Endothelial cell of umbilical vein (primary cell): ENCODE results near the gene ZNF132. TPM values are rescaled to one million over a fixed set of nuclear protein-coding genes. Genes with fewer than 3 reads are reported as not detected.

Experiments used
- BruUV-seq: library from RNA; stranded (reverse); fragments of 400-500 nt; replicated peaks from 2 replicates; lab custom pipeline; 2021; lab: Mats Ljungman, UMichigan
- CTCF ChIA-PET: fragments of 300-600, 350-600 bp; sonication (Branson Sonifier 250); formaldehyde crosslinking; loops from one replicate; lab custom pipeline; 2021; ENCODE audit warnings: antibody characterized with exemption, inconsistent platforms; lab: Charles Lee
- POLR2A ChIA-PET: fragments of 300-600, 350-600 bp; sonication (Branson Sonifier 250); formaldehyde crosslinking; loops from one replicate; lab custom pipeline; 2021; ENCODE audit warnings: antibody characterized with exemption, inconsistent platforms; lab: Charles Lee
- DNase-seq: peaks from one replicate; pipeline ENCODE4 v3.0.0-alpha.2; 2011; ENCODE audit warnings: low read depth, low spot score
- FAIRE-seq: peaks from 2 replicates; lab custom pipeline; 2011; peaks lifted over from hg19 to GRCh38; lab: Jason Lieb, UNC
- H2AFZ ChIP-seq: 2 replicates; pipeline ENCODE4 v1.6.0; 2012; ENCODE audit warnings: low read depth, low read length, control low read depth, inconsistent platforms
- H3K27ac ChIP-seq: 2 replicates; pipeline ENCODE4 v1.5.1; 2011; ENCODE audit warnings: low read depth, mild to moderate bottlenecking, control low read depth, low read length, moderate library complexity; ENCODE audit not compliant: insufficient read depth
- H3K27me3 ChIP-seq, 2 experiments: 2 replicates each; pipeline versions ENCODE4 v1.6.0 to v1.6.1; 2011; ENCODE audit warnings: low read length in 2 of 2, mixed read lengths in 1 of 2; ENCODE audit not compliant: control insufficient read depth in 2 of 2, insufficient read depth in 2 of 2
- H3K36me3 ChIP-seq, 2 experiments: 2 replicates in 1 of 2; 3 replicates in 1 of 2; pipeline ENCODE4 v1.5.1; 2011; ENCODE audit warnings: low read length in 2 of 2, mild to moderate bottlenecking in 1 of 2, moderate library complexity in 1 of 2; ENCODE audit not compliant: control insufficient read depth in 2 of 2, insufficient read depth in 2 of 2; ENCODE audit errors: extremely low read depth in 1 of 2
- H3K4me1 ChIP-seq: 3 replicates; pipeline ENCODE4 v1.5.1; 2011; ENCODE audit warnings: mild to moderate bottlenecking, low read length; ENCODE audit not compliant: control insufficient read depth, insufficient read depth; ENCODE audit errors: extremely low read depth
- H3K4me2 ChIP-seq: 2 replicates; pipeline ENCODE4 v1.6.1; 2011; ENCODE audit warnings: low read length, control low read depth, mixed read lengths; ENCODE audit not compliant: insufficient read depth
- H3K4me3 ChIP-seq, 3 experiments: fragments of 200-600 bp in 1 of 3; sonication (generic), shearing (Covaris generic) in 1 of 3; replicated peaks in 1 of 3; 2 replicates each; pipeline ENCODE4 v1.5.1; 2011 to 2016; ENCODE audit warnings: control low read depth in 3 of 3, low read length in 3 of 3, mild to moderate bottlenecking in 2 of 3, inconsistent platforms in 1 of 3, low read depth in 1 of 3, moderate library complexity in 1 of 3; ENCODE audit not compliant: insufficient read depth in 1 of 3
- H3K79me2 ChIP-seq: 2 replicates; pipeline ENCODE4 v1.6.0; 2012; ENCODE audit warnings: low read length, inconsistent platforms; ENCODE audit not compliant: control insufficient read depth, insufficient read depth
- H3K9ac ChIP-seq: replicated peaks from 2 replicates; pipeline ENCODE3; 2011; ENCODE audit warnings: low read length, control low read depth; ENCODE audit not compliant: insufficient read depth; ENCODE audit errors: extremely low read depth
- H3K9me1 ChIP-seq: replicated peaks from 3 replicates; pipeline ENCODE4 v1.6.0; 2011; ENCODE audit warnings: mild to moderate bottlenecking, low read length; ENCODE audit not compliant: control insufficient read depth, insufficient read depth; ENCODE audit errors: extremely low read depth
- H3K9me3 ChIP-seq: replicated peaks from 2 replicates; pipeline ENCODE4 v1.5.1; 2012; ENCODE audit warnings: low read length, inconsistent platforms; ENCODE audit not compliant: control insufficient read depth, insufficient read depth
- H4K20me1 ChIP-seq: replicated peaks from 2 replicates; pipeline ENCODE3; 2011; ENCODE audit warnings: mild to moderate bottlenecking, low read length; ENCODE audit not compliant: control insufficient read depth, insufficient read depth; ENCODE audit errors: extremely low read depth
- EZH2 ChIP-seq: IDR thresholded peaks from 2 replicates; pipeline ENCODE4 v1.6.1; 2012; ENCODE audit warnings: borderline replicate concordance, low read depth, mild to moderate bottlenecking, moderate library complexity, low read length, inconsistent platforms; ENCODE audit not compliant: severe bottlenecking
- FOS ChIP-seq: IDR thresholded peaks from 2 replicates; pipeline ENCODE4 v1.6.1; 2011; ENCODE audit warnings: mild to moderate bottlenecking, low read length, moderate library complexity, borderline replicate concordance; ENCODE audit not compliant: insufficient read depth
- GATA2 ChIP-seq: IDR thresholded peaks from 2 replicates; pipeline ENCODE4 v1.7.0; 2011; ENCODE audit warnings: low read depth, mild to moderate bottlenecking, moderate library complexity, mixed read lengths, low read length; ENCODE audit not compliant: insufficient read length, insufficient read depth
- JUN ChIP-seq: IDR thresholded peaks from 2 replicates; pipeline ENCODE4 v1.6.1; 2011; ENCODE audit warnings: borderline replicate concordance, low read depth; ENCODE audit not compliant: insufficient read length, insufficient read depth
- MYC ChIP-seq: IDR thresholded peaks from one replicate; pipeline ENCODE4 v1.6.1; 2011; ENCODE audit warnings: mild to moderate bottlenecking, low read depth, low read length
- POLR2A ChIP-seq: IDR thresholded peaks from 2 replicates; pipeline ENCODE4 v1.6.1; 2012; ENCODE audit warnings: low read depth, mild to moderate bottlenecking, control low read depth, low read length
- POLR2AphosphoS5 ChIP-seq: IDR thresholded peaks from 2 replicates; pipeline ENCODE4 v1.6.1; 2012; ENCODE audit warnings: low read depth, mild to moderate bottlenecking, control low read depth, low read length, moderate library complexity; ENCODE audit not compliant: insufficient read depth
- dilution Hi-C: fragments of 300-500 bp; cut with MboI; formaldehyde crosslinking; loops from one replicate; pipeline ENCODE4 v1.15.0; 2019; ENCODE audit warnings: low sequenced_read_pairs; ENCODE audit not compliant: extremely low pct_ligation_motif_present
- intact Hi-C: fragments of 100-400 bp; cut with micrococcal nuclease; formaldehyde crosslinking; loops from one replicate; pipeline ENCODE4 v1.10.0; 2022
- polyA plus RNA-seq, 4 experiments: library from polyadenylated mRNA; depleted of rRNA in 3 of 4; stranded (reverse) in 3 of 4; unstranded in 1 of 4; fragments of >200 nt; gene quantifications; 2 replicates each; pipeline versions ENCODE4 v1.2.1 to v1.2.3, GENCODE V29; 2011 to 2012; ENCODE audit warnings: missing spikeins in 1 of 4
- total RNA-seq: library from RNA; stranded (reverse); gene quantifications from 2 replicates; pipeline ENCODE4 v1.2.3, GENCODE V29; 2021
- TF ChIP-seq, protein P1 (sequence below), 2 donors: IDR thresholded peaks; 1 replicate in 1 of 2; 2 replicates in 1 of 2; pipeline ENCODE4 v1.5.1; 2011; ENCODE audit warnings: low read length in 2 of 2, mild to moderate bottlenecking in 2 of 2, moderate library complexity in 2 of 2, control low read depth in 1 of 2, inconsistent platforms in 1 of 2, low read depth in 1 of 2; ENCODE audit not compliant: insufficient read depth in 1 of 2; ENCODE audit errors: extremely low read depth in 1 of 2
- TF ChIP-seq, protein P2 (sequence below): IDR thresholded peaks from 2 replicates; pipeline ENCODE4 v1.6.1; 2011; ENCODE audit not compliant: insufficient read depth, insufficient read length

ZNF132 gene
- total and polyA plus RNA-seq, 2 donors (not counting 3 experiments of a cell fraction or from before 2014, with no cell fraction given) = 0.54 to 4.2 TPM

DNA sequence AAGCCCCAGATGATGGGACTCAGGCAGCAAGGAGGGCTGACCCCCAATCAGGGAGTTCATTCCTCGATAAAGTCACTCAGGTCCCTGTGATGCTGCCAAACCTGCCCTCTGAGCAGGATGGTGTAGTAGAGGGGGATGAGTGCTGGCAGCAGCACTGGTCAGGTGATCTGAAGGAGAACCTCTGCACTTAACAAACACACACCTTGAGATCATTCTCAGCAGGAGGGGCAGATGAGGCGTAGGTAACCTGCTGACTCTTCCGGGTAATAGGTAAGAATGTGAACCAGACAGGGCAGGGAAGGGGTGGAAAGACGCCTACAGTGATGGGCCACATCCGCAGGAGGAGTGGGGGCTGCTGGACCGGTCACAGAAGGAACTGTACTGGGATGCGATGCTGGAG, 39.4 kb upstream of the ZNF132 start:
- dilution Hi-C loops (no loop called here), intact Hi-C loops (no loop called here)
- no peak overlapping the region for H3K9ac ChIP-seq
- ChIA-PET POLR2A (no interaction called here), CTCF (no interaction called here)
- no peaks in the 10 kb centered on the region for H3K27me3 ChIP-seq
- DNase-seq (no peak), FAIRE-seq (no peak)
- H4K20me1 ChIP-seq = no peaks in the 10 kb centered on the region
- H3K4me3 ChIP-seq = no peak overlapping the region
- H2AFZ ChIP-seq = no peak overlapping the region
- no peaks in the 10 kb centered on the region for H3K36me3 ChIP-seq
- H3K4me2 ChIP-seq = no peak overlapping the region
- no peak overlapping the region for H3K27ac ChIP-seq
- H3K9me1 ChIP-seq = no peaks in the 10 kb centered on the region
- H3K4me1 ChIP-seq = peaks cover 9% of the 10 kb centered on the region
- no peaks in the 10 kb centered on the region for H3K79me2 ChIP-seq
- no peaks in the 10 kb centered on the region for H3K9me3 ChIP-seq
- TF ChIP-seq, protein P1, sequence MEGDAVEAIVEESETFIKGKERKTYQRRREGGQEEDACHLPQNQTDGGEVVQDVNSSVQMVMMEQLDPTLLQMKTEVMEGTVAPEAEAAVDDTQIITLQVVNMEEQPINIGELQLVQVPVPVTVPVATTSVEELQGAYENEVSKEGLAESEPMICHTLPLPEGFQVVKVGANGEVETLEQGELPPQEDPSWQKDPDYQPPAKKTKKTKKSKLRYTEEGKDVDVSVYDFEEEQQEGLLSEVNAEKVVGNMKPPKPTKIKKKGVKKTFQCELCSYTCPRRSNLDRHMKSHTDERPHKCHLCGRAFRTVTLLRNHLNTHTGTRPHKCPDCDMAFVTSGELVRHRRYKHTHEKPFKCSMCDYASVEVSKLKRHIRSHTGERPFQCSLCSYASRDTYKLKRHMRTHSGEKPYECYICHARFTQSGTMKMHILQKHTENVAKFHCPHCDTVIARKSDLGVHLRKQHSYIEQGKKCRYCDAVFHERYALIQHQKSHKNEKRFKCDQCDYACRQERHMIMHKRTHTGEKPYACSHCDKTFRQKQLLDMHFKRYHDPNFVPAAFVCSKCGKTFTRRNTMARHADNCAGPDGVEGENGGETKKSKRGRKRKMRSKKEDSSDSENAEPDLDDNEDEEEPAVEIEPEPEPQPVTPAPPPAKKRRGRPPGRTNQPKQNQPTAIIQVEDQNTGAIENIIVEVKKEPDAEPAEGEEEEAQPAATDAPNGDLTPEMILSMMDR (IDR thresholded peaks at IDR 0.05; ENCODE audit: extremely low read depth in 1 of 2, insufficient read depth in 1 of 2, low read depth in 1 of 2, low read length in 2 of 2) = no peak
- TF ChIP-seq, protein P2, sequence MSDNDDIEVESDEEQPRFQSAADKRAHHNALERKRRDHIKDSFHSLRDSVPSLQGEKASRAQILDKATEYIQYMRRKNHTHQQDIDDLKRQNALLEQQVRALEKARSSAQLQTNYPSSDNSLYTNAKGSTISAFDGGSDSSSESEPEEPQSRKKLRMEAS = no peak
- TF ChIP-seq FOS (no peak), POLR2A (no peak), JUN (no peak), EZH2 (no peak), GATA2 (no peak), POLR2AphosphoS5 (no peak), MYC (no peak)
- no TSS peak for BruUV-seq
